Nephron (organoid): ENCODE measurements around the gene HES3.
A peak's percentile ranks its signal among the peaks of the same experiment; 100 is the strongest.

ENCODE experiments used
- H3K27ac Mint-ChIP-seq, 3 experiments: 2 replicates each; pipeline ENCODE4 v1.8.0; 2020; ENCODE audit warnings: mixed read lengths in 3 of 3, mild to moderate bottlenecking in 2 of 3, moderate library complexity in 1 of 3
- H3K27me3 Mint-ChIP-seq: 2 replicates; pipeline ENCODE4 v1.8.0; 2021; ENCODE audit warnings: low read depth, mild to moderate bottlenecking, moderate library complexity, mixed read lengths
- H3K36me3 Mint-ChIP-seq: 2 replicates; pipeline ENCODE4 v1.8.0; 2020; ENCODE audit warnings: low read depth, mixed read lengths
- H3K4me1 Mint-ChIP-seq: 2 replicates; pipeline ENCODE4 v1.8.0; 2020; ENCODE audit warnings: mixed read lengths
- H3K4me3 Mint-ChIP-seq, 3 experiments: 2 replicates each; pipeline ENCODE4 v1.8.0; 2020; ENCODE audit warnings: mild to moderate bottlenecking in 3 of 3, mixed read lengths in 3 of 3, moderate library complexity in 2 of 3
- H3K9me3 Mint-ChIP-seq: 2 replicates; pipeline ENCODE4 v1.8.0; 2020; ENCODE audit warnings: mixed read lengths
- TF ChIP-seq, protein P1 (sequence below), 3 experiments: fragments of 200-600 bp; sonication (generic); IDR thresholded peaks; one replicate each; pipeline ENCODE4 v1.5.0; 2021; ENCODE audit warnings: antibody characterized with exemption in 3 of 3; ENCODE audit not compliant: unreplicated experiment in 3 of 3

The HES3 gene

DNA sequence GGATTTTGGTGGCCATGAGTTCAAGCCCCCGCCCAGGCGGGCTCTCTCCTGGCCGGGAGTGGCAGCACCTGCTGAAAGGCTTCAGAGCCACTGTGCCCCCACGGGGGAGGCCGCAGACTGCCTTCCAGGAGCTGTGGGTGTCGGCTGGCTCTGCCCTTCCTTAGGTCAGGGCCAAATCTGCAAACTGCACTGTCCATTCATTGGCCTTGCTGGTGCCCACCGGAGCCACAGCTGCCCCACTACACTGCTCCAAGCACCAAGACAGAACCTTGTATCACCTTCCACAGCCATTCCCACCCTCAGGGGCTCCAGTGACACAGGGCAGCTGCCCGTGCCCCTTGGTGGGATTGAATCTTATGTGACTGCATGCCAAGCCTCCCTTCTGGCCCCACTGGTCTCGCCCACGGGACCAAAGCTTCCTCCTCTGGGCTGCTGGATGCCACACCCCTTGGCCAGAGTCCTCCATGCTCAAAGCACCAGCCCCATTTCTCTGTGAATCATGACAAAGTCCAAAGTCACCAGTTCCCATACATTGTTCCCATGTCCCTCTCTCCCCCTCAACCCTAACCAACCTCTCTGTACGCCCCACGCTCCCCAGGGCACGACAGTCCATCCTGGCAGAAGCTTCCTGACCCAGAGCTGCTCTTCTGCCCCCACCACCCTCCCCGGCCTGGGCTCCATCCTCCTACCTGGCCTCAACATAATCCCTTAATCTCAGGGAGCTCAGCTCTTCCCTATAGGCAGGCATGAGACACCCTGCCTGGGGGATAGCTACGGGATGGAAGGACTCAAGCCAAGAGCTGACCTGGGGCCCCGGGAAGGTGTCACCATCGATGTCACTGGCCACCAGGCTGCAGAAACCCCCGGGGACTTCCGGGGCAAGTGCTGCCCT is 37.8 kb downstream of the HES3 start:
- H3K4me1 Mint-ChIP-seq: peaks cover 20% of the 10 kb centered on the region
- peaks cover 10% of the 10 kb centered on the region for H3K27me3 Mint-ChIP-seq
- no peak overlapping the region for H3K27ac Mint-ChIP-seq
- TF ChIP-seq, protein P1, sequence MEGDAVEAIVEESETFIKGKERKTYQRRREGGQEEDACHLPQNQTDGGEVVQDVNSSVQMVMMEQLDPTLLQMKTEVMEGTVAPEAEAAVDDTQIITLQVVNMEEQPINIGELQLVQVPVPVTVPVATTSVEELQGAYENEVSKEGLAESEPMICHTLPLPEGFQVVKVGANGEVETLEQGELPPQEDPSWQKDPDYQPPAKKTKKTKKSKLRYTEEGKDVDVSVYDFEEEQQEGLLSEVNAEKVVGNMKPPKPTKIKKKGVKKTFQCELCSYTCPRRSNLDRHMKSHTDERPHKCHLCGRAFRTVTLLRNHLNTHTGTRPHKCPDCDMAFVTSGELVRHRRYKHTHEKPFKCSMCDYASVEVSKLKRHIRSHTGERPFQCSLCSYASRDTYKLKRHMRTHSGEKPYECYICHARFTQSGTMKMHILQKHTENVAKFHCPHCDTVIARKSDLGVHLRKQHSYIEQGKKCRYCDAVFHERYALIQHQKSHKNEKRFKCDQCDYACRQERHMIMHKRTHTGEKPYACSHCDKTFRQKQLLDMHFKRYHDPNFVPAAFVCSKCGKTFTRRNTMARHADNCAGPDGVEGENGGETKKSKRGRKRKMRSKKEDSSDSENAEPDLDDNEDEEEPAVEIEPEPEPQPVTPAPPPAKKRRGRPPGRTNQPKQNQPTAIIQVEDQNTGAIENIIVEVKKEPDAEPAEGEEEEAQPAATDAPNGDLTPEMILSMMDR (IDR thresholded peaks at IDR 0.05; ENCODE audit: unreplicated experiment in 3 of 3): no peak
- H3K36me3 Mint-ChIP-seq: no peaks in the 10 kb centered on the region
- H3K4me3 Mint-ChIP-seq: no peak overlapping the region
- no peaks in the 10 kb centered on the region for H3K9me3 Mint-ChIP-seq

DNA sequence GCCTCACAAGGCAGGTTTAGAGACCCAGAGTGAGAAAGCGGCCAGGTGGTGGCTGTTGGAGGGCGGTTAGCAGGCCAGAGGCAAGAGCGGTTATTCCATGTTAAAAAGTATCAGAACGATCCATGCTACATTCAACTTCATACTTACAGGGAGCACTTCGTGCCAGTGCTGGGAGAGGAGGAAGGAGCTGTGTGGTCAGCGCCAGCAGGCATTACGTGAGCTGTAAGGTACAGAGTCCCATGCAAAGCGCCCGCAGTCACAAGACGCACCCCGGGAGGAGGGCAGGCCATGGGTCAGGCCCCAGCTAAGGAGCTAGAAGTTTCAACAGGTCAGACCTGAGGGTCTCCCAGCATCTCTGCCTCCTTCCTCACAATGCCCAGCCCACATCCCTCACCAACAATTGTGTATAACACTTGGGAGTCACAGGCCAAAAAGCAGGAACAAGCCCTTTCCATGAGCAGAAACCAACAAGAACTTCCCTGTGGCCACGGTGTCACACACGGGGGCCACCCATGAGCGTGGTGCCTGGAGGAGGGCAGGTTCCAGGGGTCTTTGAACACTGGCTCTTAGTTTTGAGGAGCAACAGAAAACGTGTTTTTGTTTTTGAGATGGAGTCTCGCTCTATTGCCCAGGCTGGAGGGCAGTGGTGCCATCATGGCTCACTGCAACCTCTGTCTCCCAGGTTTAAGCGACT is 38.7 kb downstream of the HES3 start:
- peaks cover 20% of the 10 kb centered on the region for H3K4me1 Mint-ChIP-seq
- H3K36me3 Mint-ChIP-seq: no peaks in the 10 kb centered on the region
- peak overlapping the region in 1 of 3 experiments; percentile 37 for H3K27ac Mint-ChIP-seq
- H3K9me3 Mint-ChIP-seq: no peaks in the 10 kb centered on the region
- TF ChIP-seq, protein P1 (IDR thresholded peaks at IDR 0.05; ENCODE audit: unreplicated experiment in 3 of 3): no peak
- H3K27me3 Mint-ChIP-seq: peaks cover 14% of the 10 kb centered on the region
- H3K4me3 Mint-ChIP-seq: no peak overlapping the region

DNA sequence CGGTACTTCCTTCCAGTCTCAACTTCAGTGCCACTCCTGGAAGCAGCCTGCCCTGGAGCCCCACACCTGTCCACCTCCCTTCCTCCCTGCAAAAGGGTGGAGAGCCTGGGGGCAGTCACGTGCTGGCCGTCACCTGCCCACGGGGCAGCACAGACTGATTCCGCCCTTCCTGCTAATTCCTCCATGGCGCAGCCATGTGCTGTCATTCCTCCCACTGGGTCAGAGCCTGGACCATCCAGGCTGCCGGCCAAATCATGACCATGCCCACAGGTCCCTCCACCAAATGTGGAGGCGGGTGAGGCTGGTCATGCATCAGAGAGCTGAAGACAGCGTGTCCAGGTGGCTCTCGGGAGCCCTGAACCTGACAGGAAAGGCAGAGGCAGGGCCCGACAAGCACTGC is 41.4 kb downstream of the HES3 start:
- Mint-ChIP-seq H3K4me1 (peaks cover 15% of the 10 kb centered on the region), H3K9me3 (no peaks in the 10 kb centered on the region), H3K36me3 (no peaks in the 10 kb centered on the region), H3K27me3 (peaks cover 10% of the 10 kb centered on the region), H3K27ac (no peak overlapping the region), H3K4me3 (no peak overlapping the region)
- TF ChIP-seq, protein P1 (IDR thresholded peaks at IDR 0.05; ENCODE audit: unreplicated experiment in 3 of 3): no peak

DNA sequence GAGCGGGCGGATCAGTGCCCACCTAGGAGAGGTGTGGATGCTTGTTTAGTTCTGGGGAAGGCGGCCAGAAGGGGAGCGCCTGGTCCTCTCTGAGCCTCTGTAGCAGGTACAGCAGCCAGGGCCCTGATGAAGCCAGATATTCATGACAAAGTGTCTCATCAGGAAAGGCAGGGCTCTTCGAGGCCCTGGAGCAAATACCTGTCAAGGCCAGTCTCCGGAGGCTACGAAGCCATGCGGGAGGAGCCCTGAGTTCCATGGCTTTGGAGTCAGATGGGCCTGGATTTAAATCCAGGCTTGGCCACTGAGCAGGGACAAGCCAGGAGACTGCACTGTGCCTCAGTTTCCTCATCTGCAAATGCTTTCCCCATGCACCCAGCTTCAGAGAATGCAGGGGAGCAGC is 42.3 kb downstream of the HES3 start:
- H3K27me3 Mint-ChIP-seq: peaks cover 10% of the 10 kb centered on the region
- no peaks in the 10 kb centered on the region for H3K9me3 Mint-ChIP-seq
- peaks cover 23% of the 10 kb centered on the region for H3K4me1 Mint-ChIP-seq
- no peak overlapping the region for H3K4me3 Mint-ChIP-seq
- H3K27ac Mint-ChIP-seq: no peak overlapping the region
- H3K36me3 Mint-ChIP-seq: no peaks in the 10 kb centered on the region
- TF ChIP-seq, protein P1 (IDR thresholded peaks at IDR 0.05; ENCODE audit: unreplicated experiment in 3 of 3): no peak

DNA sequence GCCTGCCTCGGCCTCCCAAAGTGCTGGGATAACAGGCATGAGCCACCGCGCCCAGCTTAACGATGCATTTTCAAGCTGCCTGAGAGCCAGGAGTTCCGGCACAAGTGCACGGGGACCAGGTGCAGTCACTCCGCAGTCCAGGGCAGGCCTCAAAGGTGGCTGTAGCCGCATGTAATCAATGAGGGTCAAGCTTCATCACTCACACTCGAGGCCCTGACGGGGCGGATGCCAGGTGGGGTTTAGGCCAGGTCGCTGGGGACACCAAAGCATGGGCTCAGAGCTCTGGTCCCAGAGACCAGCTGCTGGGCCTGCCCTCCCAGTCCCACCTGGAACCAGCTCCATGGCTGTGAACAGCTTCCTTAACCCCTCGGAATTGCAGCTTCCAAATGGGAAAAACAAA is 43.0 kb downstream of the HES3 start:
- Mint-ChIP-seq H3K27ac (peak overlapping the region in 2 of 3 experiments; percentile 91 to 96), H3K4me1 (peaks cover 31% of the 10 kb centered on the region), H3K27me3 (peaks cover 10% of the 10 kb centered on the region), H3K4me3 (no peak overlapping the region), H3K36me3 (no peaks in the 10 kb centered on the region), H3K9me3 (no peaks in the 10 kb centered on the region)
- TF ChIP-seq, protein P1 (IDR thresholded peaks at IDR 0.05; ENCODE audit: unreplicated experiment in 3 of 3): no peak
